GM21423 (cell line): Measurements from ENCODE around the gene SPATA31D1.

ENCODE experiments used
- ATAC-seq: cut with Tn5 transposase; IDR thresholded peaks from one replicate; pipeline ENCODE4 v1.9.1; 2021; ENCODE audit warnings: mild to moderate bottlenecking, moderate library complexity; ENCODE audit not compliant: unreplicated experiment

The SPATA31D1 gene

DNA sequence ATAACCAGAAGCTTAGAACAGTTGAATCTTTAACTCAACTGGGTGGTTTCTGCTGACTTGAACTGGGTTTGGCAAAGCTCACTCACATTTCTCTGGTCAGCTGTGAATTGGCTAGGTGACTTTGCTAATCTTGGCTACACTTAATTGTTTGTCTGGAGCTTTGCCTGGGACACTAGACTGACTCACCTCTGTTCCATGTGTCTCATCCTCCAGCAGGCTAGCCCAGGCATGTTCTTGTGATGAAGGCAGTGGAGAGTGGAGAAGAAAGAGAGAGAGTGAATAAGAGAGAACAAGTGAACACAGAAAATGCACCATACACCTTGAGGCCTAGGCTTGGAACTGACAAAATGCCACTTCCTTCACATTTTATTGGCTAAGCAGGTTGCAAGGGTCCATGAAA, 32.6 kb downstream of the SPATA31D1 start:
- no peak for ATAC-seq

- ATAC-seq, result no peak
These were observed 33.5 kb downstream of the SPATA31D1 start for GRCh38 chr9:82022121-82022520.

GRCh38 chr9:82024908-82025307, 36.3 kb downstream of the SPATA31D1 start:
- no peak for ATAC-seq

DNA sequence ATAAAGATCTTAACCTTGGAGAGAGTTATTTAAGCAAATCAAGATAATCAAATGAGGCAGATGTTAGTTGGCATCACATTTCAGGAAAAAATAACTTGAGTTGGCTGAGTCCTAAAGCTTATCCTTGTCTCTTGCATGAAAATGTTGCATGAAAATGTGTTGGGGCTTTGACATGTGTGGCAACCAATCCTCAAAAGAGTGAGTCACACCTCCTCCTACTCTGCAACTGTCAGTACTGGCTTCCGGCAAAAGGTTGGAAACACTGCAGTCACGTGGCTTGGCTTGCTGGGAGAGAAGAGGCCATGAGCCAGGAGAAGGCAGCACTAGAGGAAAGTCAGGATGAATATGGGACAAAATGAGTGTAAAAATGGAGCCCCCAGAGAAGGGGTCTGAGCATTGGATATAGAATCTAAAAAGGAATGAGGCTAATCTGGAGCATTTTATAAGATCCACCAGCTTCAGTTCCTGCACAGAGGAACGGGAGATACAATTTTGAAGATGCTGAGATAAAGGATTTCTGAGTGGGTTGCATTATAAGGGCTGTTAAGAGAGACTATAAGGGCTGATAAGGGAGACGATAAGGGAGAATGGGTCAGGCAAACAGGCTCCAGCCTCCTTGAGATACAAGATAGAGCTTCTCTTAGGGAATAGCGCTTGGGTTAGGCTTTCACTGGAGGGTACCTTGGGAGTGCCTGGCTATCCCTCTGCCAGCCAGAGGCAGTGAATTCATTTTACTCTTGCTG, 43.1 kb downstream of the SPATA31D1 start:
- ATAC-seq, result no peak

GRCh38 chr9:82034956-82035731, 46.6 kb downstream of the SPATA31D1 start:
- ATAC-seq, result no peak

DNA sequence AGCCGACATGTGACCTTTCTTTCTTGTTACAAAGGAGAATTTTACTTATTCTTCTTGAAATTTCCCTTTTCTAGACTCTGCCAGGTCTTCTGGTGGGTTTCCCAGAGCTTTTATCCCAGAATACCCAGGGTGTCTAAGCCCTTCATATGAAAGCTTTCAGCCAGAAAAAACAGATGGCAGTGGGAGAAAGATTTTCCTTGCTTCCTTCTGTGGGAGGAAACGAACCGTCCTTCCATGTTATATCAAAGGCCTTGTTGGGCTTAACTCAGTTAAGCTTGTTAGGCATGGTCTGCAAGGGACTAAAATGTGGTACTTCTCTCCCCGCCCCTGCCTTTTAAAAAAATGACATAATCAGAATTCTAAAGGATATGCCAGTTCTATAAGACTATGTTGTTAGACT, 47.5 kb downstream of the SPATA31D1 start:
- no peak for ATAC-seq

DNA sequence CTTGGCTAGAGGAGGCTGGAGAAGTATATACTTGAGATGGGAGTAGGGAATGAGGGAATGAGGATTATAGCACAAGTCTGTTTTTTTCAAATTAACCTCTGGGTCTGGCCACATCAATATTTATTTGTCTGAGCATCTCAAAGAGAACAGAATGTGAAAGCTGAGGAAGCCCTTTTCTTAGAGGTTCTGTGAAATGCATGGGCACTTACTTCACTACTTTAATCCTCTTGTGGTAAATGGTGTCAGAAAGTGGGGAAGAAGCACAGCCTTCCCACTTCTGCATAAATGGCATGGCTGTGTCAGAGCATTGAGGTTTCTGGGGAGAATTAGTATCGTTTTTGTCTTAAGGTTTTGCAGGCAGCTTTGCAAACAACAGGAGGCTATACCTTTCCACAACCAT, 48.6 kb downstream of the SPATA31D1 start:
- ATAC-seq, result no peak

- ATAC-seq, result no peak
These were observed 50.3 kb downstream of the SPATA31D1 start for GRCh38 chr9:82038897-82039296.
